ENCODE results near the gene METAP2.
A peak's percentile ranks its signal among the peaks of the same experiment; 100 is the strongest.

Gene METAP2

GRCh38 chr12:95543305-95543704 is 69.4 kb downstream of the METAP2 start:
- no peak for DNase-seq (ENCODE audit: low read depth, low spot score)
- H3K4me3 ChIP-seq (ENCODE audit: low read depth, low read length), result no peak overlapping the region
- in situ Hi-C loops (cut with HindIII; ENCODE audit: low sequenced_read_pairs), result no loop called here
- no peak for TF ChIP-seq CTCF (IDR thresholded peaks at IDR 0.05; ENCODE audit: low read depth, low read length)

GRCh38 chr12:95544756-95545155 is 70.8 kb downstream of the METAP2 start:
- no peak for TF ChIP-seq CTCF (IDR thresholded peaks at IDR 0.05; ENCODE audit: low read depth, low read length)
- no peak for DNase-seq (ENCODE audit: low read depth, low spot score)
- in situ Hi-C loops (cut with HindIII; ENCODE audit: low sequenced_read_pairs), result no loop called here
- H3K4me3 ChIP-seq (ENCODE audit: low read depth, low read length), result no peak overlapping the region

DNA sequence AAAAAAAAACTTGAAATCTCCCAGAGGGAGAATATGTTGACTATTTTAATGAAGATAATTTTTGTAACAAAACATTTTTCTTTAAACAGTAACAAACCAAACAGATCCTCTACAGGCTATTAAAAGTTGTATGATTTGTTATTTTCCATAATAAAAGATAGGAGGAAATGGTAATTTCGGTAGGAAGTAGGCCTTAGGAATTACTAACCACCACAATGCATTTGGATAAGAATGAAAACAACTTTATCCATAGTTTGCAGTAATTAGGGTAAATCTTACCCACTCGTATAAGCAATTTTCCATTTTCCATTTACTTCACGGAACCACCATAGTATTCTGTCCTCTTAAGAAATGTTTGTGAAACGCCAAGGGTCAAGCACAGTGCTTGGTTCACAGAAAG is 71.4 kb downstream of the METAP2 start:
- no peak overlapping the region for H3K4me3 ChIP-seq (ENCODE audit: low read depth, low read length)
- in situ Hi-C loops (cut with HindIII; ENCODE audit: low sequenced_read_pairs), result no loop called here
- no peak for TF ChIP-seq CTCF (IDR thresholded peaks at IDR 0.05; ENCODE audit: low read depth, low read length)
- DNase-seq (ENCODE audit: low read depth, low spot score), result no peak

GRCh38 chr12:95545731-95546490 is 72.0 kb downstream of the METAP2 start:
- DNase-seq (ENCODE audit: low read depth, low spot score), result no peak
- no peak for TF ChIP-seq CTCF (IDR thresholded peaks at IDR 0.05; ENCODE audit: low read depth, low read length)
- in situ Hi-C loops (cut with HindIII; ENCODE audit: low sequenced_read_pairs), result no loop called here
- no peak overlapping the region for H3K4me3 ChIP-seq (ENCODE audit: low read depth, low read length)

DNA sequence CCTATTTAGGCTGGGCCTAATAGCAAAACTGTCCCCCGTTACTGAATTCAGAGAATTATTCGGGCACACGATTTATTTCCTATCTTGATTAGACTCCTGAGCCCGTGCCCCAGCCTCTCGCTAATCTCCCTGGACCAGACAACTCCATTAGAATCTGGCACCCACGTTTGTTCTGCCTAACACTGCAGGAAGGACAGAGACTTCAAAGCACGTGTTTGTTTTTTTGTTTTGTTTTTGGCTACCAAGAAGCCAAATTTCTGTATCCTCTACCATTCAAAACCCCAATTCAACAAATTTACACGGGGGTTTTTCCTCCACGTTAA is 72.5 kb downstream of the METAP2 start:
- in situ Hi-C loops (cut with HindIII; ENCODE audit: low sequenced_read_pairs), result no loop called here
- H3K4me3 ChIP-seq (ENCODE audit: low read depth, low read length), result no peak overlapping the region
- DNase-seq (ENCODE audit: low read depth, low spot score), result no peak
- TF ChIP-seq CTCF (IDR thresholded peaks at IDR 0.05; ENCODE audit: low read depth, low read length), result no peak

GRCh38 chr12:95547522-95548055 is 73.6 kb downstream of the METAP2 start:
- peak; percentile 7 for DNase-seq (ENCODE audit: low read depth, low spot score)
- in situ Hi-C loops (cut with HindIII; ENCODE audit: low sequenced_read_pairs), result no loop called here
- peak overlapping the region; percentile 46 for H3K4me3 ChIP-seq (ENCODE audit: low read depth, low read length)
- no peak for TF ChIP-seq CTCF (IDR thresholded peaks at IDR 0.05; ENCODE audit: low read depth, low read length)

Measured in astrocyte of the spinal cord (primary cell).